Measurements from ENCODE around the gene CCDC9. TPM values are rescaled to one million over a fixed set of nuclear protein-coding genes. Genes with fewer than 3 reads are reported as not detected.
"Not testable (repeated sequence)": the region's sequence is repeated elsewhere in the genome, so short reads cannot be mapped to it uniquely, and the experiment has no call there.

Gene CCDC9
- total RNA-seq, 2 donors from 2014 or later, result 42.8 to 58.4 TPM

DNA sequence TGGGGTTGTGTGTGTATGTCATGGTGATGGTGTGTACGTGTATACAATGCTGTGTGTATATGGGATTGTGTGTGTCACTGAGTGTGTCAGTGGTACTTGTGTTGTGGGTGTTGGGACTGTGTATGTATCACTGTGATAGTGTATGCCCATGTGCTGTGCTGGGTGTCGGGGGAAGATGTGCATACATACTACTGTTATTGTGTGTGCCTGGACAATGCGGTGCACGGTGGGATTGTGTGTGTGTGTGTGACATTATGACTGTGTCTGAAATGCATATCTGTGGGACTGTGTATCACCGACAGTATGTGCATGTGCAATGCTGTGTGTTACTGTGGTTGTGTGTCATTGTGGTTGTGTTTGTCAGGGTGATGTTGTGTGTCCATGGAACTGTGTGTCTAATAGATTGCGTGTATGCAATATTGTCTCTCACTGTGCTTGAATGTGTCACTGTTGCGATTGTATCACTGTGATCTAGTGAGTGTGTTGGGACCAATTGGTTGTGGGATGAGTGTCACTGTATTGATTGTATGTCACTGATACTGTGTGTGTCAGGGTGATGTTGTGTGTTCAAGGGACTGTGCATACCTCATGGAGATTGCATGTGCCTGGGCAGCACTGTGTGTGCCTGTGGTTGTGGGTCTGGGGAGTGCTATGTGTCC lies 14.3 kb upstream of the CCDC9 start:
- H3K27ac Mint-ChIP-seq, result no peak overlapping the region
- DNase-seq (ENCODE audit: low spot score) (no peak), ATAC-seq (no peak)
- H3K36me3 Mint-ChIP-seq, result no peaks in the 10 kb centered on the region
- H3K9me3 Mint-ChIP-seq, result no peaks in the 10 kb centered on the region
- peaks cover 0 to 6% of the 10 kb centered on the region in 2 donors for H3K27me3 Mint-ChIP-seq
- no peak overlapping the region for H3K4me3 Mint-ChIP-seq
- H3K4me1 Mint-ChIP-seq (ENCODE audit: low read depth in 2 of 2), result peaks cover 6 to 27% of the 10 kb centered on the region in 2 donors

DNA sequence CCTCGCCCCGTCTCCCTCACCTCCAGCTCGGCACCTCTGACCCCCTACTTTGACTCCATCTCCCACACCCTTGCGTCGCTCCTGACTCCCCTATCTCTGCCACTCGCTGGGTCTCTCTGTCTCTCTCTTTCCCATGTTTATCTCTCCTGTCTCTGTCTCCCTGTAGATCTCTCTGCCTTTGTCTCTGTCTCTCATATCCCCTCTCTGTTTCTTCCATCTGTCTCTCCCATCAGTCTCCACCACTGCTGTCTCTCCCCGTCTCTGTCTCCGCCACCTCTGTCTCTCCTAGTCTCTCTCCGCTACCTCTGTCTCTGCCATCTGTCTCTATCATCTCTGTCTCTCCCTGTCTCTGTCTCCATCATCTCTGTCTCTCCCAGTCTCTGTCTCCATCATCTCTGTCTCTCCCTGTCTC lies 13.0 kb upstream of the CCDC9 start:
- Mint-ChIP-seq H3K4me1 (ENCODE audit: low read depth in 2 of 2) (peaks cover 11 to 30% of the 10 kb centered on the region in 2 donors), H3K36me3 (no peaks in the 10 kb centered on the region), H3K27ac (no peak overlapping the region), H3K27me3 (peaks cover 0 to 6% of the 10 kb centered on the region in 2 donors), H3K9me3 (no peaks in the 10 kb centered on the region), H3K4me3 (no peak overlapping the region)
- no peak for DNase-seq (ENCODE audit: low spot score)
- ATAC-seq, result no peak

DNA sequence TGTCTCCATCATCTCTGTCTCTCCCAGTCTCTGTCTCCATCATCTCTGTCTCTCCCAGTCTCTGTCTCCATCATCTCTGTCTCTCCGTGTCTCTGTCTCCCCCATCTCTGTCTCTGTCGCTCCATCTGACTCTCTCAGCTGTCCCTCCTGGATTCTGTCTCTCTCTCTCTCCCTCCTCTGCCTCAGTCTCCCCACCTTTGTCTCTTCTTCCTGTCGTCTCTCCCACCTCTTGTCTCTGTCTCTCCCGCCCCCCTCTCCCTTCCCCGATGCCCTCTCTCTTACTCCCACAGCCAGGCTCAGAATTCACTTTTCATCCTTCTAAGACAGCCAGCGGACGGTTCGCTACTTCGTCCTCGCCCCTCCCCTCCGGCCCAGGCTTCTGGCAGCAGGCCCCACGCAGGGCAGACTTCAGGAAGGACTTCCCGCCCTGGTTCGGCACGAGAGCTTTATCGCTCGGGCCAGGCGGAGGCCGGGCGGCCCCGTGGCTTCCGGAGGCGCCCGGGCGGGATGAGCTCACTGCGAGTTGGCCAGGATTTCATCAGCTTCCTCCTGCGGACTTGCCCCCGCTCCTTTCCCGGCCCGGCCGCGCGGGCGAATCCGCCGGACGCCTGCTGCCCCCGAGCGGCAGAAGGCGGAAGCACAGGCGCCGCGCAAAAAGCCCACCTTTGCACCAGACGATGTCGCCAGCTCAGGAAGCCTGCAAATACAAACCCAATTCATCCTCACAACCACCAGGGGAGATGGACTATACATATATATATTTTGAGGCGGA lies 12.4 kb upstream of the CCDC9 start:
- H3K27me3 Mint-ChIP-seq, result peaks cover 0 to 3% of the 10 kb centered on the region in 2 donors
- H3K4me1 Mint-ChIP-seq (ENCODE audit: low read depth in 2 of 2), result peaks cover 8 to 27% of the 10 kb centered on the region in 2 donors
- no peaks in the 10 kb centered on the region for H3K36me3 Mint-ChIP-seq
- ATAC-seq, result peak; percentile 90 to 93
- H3K27ac Mint-ChIP-seq, result no peak overlapping the region
- H3K4me3 Mint-ChIP-seq, result no peak overlapping the region
- DNase-seq (ENCODE audit: low spot score), result peak; percentile 97
- no peaks in the 10 kb centered on the region for H3K9me3 Mint-ChIP-seq

DNA sequence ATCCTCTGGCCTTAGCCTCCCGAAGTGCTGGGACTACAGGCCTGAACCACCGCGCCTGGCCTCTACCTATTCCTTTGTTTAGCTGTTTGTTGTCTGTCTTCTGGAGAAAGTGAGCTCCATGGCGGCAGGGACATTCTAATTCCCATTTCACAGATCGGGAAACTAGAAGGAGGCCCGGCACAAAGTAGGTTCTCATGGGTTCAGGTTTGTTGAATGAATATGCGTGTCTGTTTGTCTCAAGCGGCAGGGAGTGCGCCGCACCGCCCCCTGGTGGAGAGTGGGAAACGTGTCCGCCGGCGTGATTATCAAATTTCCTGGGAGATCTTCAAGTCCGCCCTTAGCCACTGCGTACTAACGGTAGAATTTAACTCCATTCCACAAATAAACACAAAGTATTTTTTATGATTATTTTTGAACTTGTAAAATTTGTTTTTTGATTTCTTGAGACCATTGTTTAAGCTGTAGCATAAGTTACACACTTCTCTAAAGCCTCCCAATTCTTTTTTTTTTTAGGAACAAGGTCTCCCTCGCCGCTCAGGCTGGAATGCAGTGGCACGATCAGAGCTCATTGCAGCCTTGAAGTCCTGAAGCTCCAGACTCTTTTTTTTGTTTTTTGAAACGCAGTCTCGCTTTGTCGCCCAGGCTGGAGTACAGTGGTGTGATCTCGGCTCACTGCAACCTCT lies 8.9 kb upstream of the CCDC9 start:
- no peaks in the 10 kb centered on the region for H3K27me3 Mint-ChIP-seq
- peaks cover 5 to 27% of the 10 kb centered on the region in 2 donors for H3K4me1 Mint-ChIP-seq (ENCODE audit: low read depth in 2 of 2)
- no peak overlapping the region for H3K4me3 Mint-ChIP-seq
- no peaks in the 10 kb centered on the region for H3K36me3 Mint-ChIP-seq
- ATAC-seq, result no peak
- peak; percentile 82 for DNase-seq (ENCODE audit: low spot score)
- no peaks in the 10 kb centered on the region for H3K9me3 Mint-ChIP-seq
- peak overlapping the region; percentile 19 to 28 for H3K27ac Mint-ChIP-seq

DNA sequence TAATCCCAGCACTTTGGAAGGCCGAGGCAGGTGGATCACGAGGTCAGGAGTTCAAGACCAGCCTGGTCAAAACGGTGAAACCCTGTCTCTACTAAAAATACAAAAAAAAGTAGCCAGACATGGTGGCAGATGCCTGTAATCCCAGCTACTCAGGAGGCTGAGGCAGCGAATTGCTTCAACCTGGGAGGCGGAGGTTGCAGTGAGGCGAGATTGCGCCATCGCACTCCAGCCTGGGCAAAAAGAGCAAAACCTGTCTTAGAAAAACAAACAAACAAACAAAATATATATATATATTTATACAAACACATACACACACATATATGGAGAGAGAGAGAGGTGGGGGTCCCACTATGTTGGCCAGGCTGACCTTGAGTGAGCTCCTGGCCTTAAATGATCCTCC lies 3.3 kb upstream of the CCDC9 start:
- DNase-seq (ENCODE audit: low spot score); H3K27ac Mint-ChIP-seq; H3K9me3 Mint-ChIP-seq; H3K36me3 Mint-ChIP-seq; ATAC-seq; H3K27me3 Mint-ChIP-seq; H3K4me3 Mint-ChIP-seq: not testable (repeated sequence)
- peaks cover 17 to 18% of the 10 kb centered on the region in 2 donors for H3K4me1 Mint-ChIP-seq (ENCODE audit: low read depth in 2 of 2)

DNA sequence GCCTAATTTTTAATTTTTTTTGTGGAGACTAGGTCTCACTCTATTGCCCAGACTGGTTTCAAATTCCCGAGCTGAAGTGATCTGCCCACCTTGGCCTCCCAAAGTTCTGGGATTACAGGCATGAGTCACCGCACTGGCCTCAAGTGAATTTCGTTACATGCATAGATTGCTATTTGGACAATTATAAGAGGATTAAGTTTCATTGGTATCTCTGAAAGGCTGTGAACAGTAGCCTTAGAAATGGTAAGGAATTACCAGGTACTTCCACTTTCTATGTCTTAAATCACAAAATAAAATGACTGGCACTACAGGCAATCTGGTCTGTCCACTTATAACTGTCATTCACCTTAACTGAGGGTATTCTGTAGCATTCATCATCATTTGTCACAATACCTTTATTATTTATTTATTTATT lies 2.9 kb upstream of the CCDC9 start:
- Mint-ChIP-seq H3K27me3 (no peaks in the 10 kb centered on the region), H3K4me3 (no peak overlapping the region), H3K9me3 (no peaks in the 10 kb centered on the region), H3K36me3 (peaks cover 6% of the 10 kb centered on the region), H3K4me1 (ENCODE audit: low read depth in 2 of 2) (peaks cover 19 to 20% of the 10 kb centered on the region in 2 donors), H3K27ac (no peak overlapping the region)
- no peak for ATAC-seq
- DNase-seq (ENCODE audit: low spot score), result no peak

DNA sequence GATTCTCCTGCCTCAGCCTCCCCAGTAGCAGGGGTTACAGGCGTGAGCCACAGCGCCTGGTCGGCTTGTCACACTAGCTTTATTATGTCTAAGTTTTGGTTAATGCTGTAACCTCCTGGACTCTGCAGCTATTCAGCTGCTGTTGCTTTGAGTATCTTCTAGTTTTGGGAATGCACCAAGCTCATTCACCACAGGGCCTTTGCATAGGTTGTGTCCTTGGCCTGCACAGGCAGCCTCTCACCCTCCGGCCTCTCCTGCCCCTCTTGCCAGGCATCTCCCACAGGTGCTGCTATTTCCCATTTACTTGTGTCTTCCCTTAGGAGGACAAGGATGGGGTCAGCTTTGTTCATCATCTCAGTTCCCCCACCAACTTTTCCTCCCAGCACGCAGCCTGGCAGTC lies 2.4 kb upstream of the CCDC9 start:
- ATAC-seq, result no peak
- DNase-seq (ENCODE audit: low spot score), result no peak
- H3K4me3 Mint-ChIP-seq, result no peak overlapping the region
- no peak overlapping the region for H3K27ac Mint-ChIP-seq
- H3K27me3 Mint-ChIP-seq, result no peaks in the 10 kb centered on the region
- no peaks in the 10 kb centered on the region for H3K9me3 Mint-ChIP-seq
- H3K4me1 Mint-ChIP-seq (ENCODE audit: low read depth in 2 of 2), result peaks cover 24% of the 10 kb centered on the region in 2 donors
- H3K36me3 Mint-ChIP-seq, result peaks cover 10% of the 10 kb centered on the region

DNA sequence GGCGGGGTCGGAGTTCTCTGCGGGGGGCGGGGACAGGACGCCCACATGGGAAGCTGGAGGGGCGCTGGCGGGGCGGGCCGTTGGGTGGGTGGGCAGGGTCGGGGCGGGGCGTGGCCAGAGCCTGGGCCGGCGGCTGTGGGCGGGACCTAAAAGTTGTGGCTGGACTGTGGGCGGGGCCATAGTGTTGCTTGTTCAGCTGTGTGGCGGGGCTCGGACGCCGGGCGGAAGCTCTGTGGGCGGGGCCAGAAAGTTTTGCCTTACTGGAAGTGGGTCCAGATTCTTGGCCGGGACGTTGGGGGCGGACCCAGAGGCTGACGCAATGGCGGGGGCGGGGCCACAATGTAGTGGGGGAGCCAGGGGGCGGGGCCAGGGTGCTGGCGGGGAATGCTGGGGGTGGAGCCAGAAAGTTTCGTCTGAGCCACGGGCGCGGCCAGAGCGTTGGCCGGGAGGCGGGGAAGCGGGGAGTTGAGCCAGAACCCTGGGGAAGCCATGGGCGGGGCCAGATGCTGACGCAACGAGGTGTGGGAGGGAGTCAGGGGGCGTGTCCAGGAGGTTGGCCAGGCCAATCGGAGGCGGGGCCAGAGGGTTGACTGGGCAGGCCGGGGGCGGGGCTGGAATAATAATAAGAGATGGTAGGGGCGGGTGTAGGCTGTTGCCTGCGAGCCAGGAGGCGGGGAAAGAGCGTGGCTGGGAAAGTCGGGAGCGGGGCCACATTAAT lies 527 bp downstream of the CCDC9 start:
- no peaks in the 10 kb centered on the region for H3K9me3 Mint-ChIP-seq
- DNase-seq (ENCODE audit: low spot score), result peak; percentile 100
- H3K4me3 Mint-ChIP-seq, result peak overlapping the region; percentile 97
- no peaks in the 10 kb centered on the region for H3K27me3 Mint-ChIP-seq
- peak; percentile 86 to 90 for ATAC-seq
- peaks cover 38 to 40% of the 10 kb centered on the region in 2 donors for H3K4me1 Mint-ChIP-seq (ENCODE audit: low read depth in 2 of 2)
- peaks cover 19% of the 10 kb centered on the region for H3K36me3 Mint-ChIP-seq
- H3K27ac Mint-ChIP-seq, result peak overlapping the region; percentile 89 to 96

DNA sequence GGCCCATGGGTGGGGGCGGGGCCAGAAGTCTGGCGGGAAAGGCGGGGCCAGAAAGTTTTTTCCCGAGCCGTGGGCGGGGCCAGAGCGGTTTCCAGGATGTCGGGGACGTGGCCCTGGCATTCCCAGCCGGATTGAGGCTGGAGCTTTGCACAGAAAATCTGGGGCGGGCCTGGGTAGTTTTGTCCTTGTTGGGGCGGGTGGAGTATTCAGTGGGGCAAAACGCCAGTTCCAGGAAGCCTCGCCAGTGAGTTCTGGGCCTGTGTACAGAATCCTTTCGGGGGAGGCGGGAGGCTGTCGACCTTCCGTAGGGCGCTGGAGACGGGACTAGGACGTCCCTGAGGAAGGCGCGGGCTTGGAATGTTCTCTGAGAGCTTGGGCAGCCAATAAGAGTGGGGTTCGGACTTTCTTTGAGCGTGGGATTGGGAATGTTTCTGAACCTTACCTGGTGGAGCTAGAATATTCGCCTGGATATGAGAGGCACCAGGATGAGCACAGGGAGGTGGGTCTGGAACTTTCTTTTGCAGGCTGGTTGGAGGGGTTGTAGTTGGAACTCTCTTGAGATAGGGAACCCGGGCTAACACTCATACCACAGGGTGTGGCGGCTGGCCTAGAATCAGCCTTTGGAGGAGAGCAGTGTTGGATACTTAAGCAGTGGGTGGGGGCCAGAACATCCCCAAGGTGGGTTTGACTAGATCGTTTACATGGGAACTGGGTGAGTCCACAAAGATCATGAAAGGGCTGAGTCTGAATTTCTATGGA lies 1.3 kb downstream of the CCDC9 start:
- DNase-seq (ENCODE audit: low spot score), result no peak
- H3K27me3 Mint-ChIP-seq, result no peaks in the 10 kb centered on the region
- H3K9me3 Mint-ChIP-seq, result no peaks in the 10 kb centered on the region
- ATAC-seq, result no peak
- H3K27ac Mint-ChIP-seq, result peak overlapping the region; percentile 89 to 96
- peaks cover 19% of the 10 kb centered on the region for H3K36me3 Mint-ChIP-seq
- H3K4me3 Mint-ChIP-seq, result peak overlapping the region; percentile 97
- peaks cover 42 to 44% of the 10 kb centered on the region in 2 donors for H3K4me1 Mint-ChIP-seq (ENCODE audit: low read depth in 2 of 2)

DNA sequence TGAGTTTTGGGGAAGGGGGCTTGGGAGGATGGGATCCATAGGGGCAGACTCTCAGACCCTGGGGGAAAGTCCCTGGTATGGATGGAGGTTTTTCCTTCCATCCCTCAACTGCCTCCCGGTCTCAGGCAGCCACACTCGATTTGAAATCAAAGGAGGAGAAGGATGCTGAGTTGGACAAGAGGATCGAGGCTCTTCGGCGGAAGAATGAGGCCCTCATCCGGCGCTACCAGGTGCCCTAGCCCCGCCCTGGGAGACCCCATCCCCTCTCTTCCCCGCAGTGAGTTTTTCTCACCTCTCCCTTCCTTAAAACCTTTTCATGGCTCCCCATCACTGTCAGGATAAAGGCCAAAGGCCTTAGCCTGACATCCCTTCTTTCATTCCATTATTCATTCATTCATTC lies 2.1 kb downstream of the CCDC9 start:
- Mint-ChIP-seq H3K27ac (peak overlapping the region; percentile 89 to 96), H3K36me3 (peaks cover 19% of the 10 kb centered on the region), H3K9me3 (no peaks in the 10 kb centered on the region), H3K4me3 (peak overlapping the region; percentile 97), H3K4me1 (ENCODE audit: low read depth in 2 of 2) (peaks cover 43 to 48% of the 10 kb centered on the region in 2 donors), H3K27me3 (no peaks in the 10 kb centered on the region)
- DNase-seq (ENCODE audit: low spot score), result no peak
- no peak for ATAC-seq

DNA sequence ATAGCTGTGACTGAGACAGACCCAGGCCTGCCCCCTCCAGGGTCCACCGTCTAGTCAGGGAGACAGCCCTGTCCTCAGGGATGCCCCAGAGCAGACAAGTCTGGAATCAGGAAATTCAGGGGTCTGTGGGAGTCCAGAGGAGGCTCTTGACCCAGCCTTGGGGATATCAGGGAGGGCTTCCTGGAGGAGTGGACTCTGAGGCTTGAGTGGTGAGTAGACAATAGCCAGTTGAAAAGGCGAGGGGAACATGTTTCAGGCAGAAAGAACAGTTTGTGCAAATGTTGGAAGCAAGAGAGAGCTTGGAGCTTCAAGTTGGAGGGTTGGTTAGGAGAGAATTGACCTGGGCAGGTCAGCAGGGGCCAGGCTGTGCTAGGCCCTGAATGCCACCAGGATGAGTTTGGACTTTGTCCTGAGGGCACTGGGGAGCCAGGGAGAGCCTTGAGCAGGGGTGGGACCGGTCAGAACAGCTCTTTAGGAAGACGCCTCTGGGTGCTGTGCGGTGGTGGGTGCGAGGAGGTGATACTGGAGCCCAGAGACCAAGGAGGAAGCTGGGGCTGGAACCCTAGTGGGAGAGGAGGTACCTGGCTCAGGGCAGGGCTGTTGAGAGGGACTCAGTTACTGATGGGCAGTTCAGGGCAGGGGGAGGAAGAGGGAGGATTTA lies 2.7 kb downstream of the CCDC9 start:
- Mint-ChIP-seq H3K27me3 (no peaks in the 10 kb centered on the region), H3K4me3 (peak overlapping the region; percentile 97), H3K36me3 (peaks cover 19% of the 10 kb centered on the region), H3K27ac (peak overlapping the region; percentile 69 to 96), H3K4me1 (ENCODE audit: low read depth in 2 of 2) (peaks cover 43 to 48% of the 10 kb centered on the region in 2 donors), H3K9me3 (no peaks in the 10 kb centered on the region)
- ATAC-seq, result no peak
- DNase-seq (ENCODE audit: low spot score), result no peak

DNA sequence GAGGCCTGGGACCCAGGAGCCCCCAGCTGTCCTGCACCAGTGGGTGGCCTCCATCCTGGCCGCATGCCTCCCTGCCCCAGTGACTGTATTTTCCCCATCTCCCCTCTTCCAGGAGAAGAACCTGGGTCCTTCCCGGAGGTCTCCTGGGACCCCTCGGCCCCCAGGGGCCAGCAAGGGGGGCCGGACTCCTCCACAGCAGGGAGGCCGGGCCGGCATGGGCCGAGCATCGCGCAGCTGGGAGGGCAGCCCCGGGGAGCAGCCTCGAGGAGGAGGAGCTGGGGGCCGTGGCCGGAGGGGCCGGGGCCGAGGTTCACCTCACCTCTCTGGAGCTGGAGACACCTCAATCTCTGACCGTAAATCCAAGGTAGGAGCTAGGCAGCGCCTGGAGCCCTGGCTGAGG lies 4.2 kb downstream of the CCDC9 start:
- no peaks in the 10 kb centered on the region for H3K9me3 Mint-ChIP-seq
- H3K4me3 Mint-ChIP-seq, result no peak overlapping the region
- H3K4me1 Mint-ChIP-seq (ENCODE audit: low read depth in 2 of 2), result peaks cover 43 to 48% of the 10 kb centered on the region in 2 donors
- DNase-seq (ENCODE audit: low spot score) (no peak), ATAC-seq (no peak)
- H3K36me3 Mint-ChIP-seq, result peaks cover 19% of the 10 kb centered on the region
- H3K27ac Mint-ChIP-seq, result no peak overlapping the region
- no peaks in the 10 kb centered on the region for H3K27me3 Mint-ChIP-seq

All from natural killer cell treated with Interleukin-12 subunit alpha and Interleukin-12 subunit beta and Interleukin-15 and Interleukin-18, amount 100 ng/mL, for 72 hours (primary cell).